ENCODE results near the gene FOXD1. TPM values are rescaled to one million over a fixed set of nuclear protein-coding genes. Genes with fewer than 3 reads are reported as not detected.

The FOXD1 gene
- total and polyA plus RNA-seq, 2 of the 8 experiments (the other 6 are each of a cell fraction or from before 2014, with no cell fraction given), result 0.11 to 1.1 TPM

GRCh38 chr5:73434907-73435306 is 13.7 kb downstream of the FOXD1 start:
- Histone ChIP-seq H2BK15ac (ENCODE audit: low read length) (no peak overlapping the region), H3K23me2 (ENCODE audit: low read depth, low read length) (peaks cover 6% of the 10 kb centered on the region; the same call in 1 of the 2 replicates), H3K36me3 (ENCODE audit: control insufficient read depth in 2 of 4, insufficient read depth in 4 of 4, low read length in 3 of 4) (no peaks in the 10 kb centered on the region; a peak in 1 of 8 replicates), H2BK5ac (ENCODE audit: low read depth, low read length) (no peak overlapping the region), H2BK120ac (replicated peaks; ENCODE audit: low read depth, low read length) (no peak overlapping the region), H3K56ac (replicated peaks; ENCODE audit: insufficient read length, low read depth, low read length) (no peak overlapping the region), H4K5ac (ENCODE audit: insufficient read length, low read depth, low read length) (no peak overlapping the region), H4K20me1 (replicated peaks in 1 of 2; ENCODE audit: control insufficient read depth in 1 of 2, insufficient read depth in 2 of 2, low read length in 2 of 2) (peaks cover 3 to 4% of the 10 kb centered on the region in 2 experiments), H4K91ac (replicated peaks; ENCODE audit: insufficient read length, low read length) (no peak overlapping the region), H2BK12ac (ENCODE audit: low read depth, low read length) (no peak overlapping the region), H3K4me1 (replicated peaks in 1 of 4; ENCODE audit: control insufficient read depth in 3 of 4, insufficient read depth in 4 of 4, low read length in 3 of 4) (peaks cover 0 to 4% (median 4%) of the 10 kb centered on the region in 4 experiments; a peak in 5 of 7 replicates), H3K4me3 (ENCODE audit: extremely low read depth in 1 of 4, insufficient read depth in 2 of 4, low read depth in 3 of 4, low read length in 4 of 4) (no peak overlapping the region), H3K79me1 (ENCODE audit: low read depth, low read length) (no peaks in the 10 kb centered on the region), H3K23ac (ENCODE audit: insufficient read length) (no peak overlapping the region), H3K18ac (ENCODE audit: extremely low read depth, low read length) (no peak overlapping the region), H2AK5ac (ENCODE audit: low read depth, low read length) (no peak overlapping the region), H2BK20ac (ENCODE audit: low read length) (no peak overlapping the region), H3K79me2 (ENCODE audit: control insufficient read depth in 1 of 2, insufficient read depth in 2 of 2, low read length in 2 of 2) (no peaks in the 10 kb centered on the region), H2AFZ (ENCODE audit: low read length) (no peak overlapping the region), H3K4ac (replicated peaks; ENCODE audit: insufficient read length, low read depth, low read length) (no peak overlapping the region), H3K14ac (ENCODE audit: insufficient read length) (no peak overlapping the region), H4K8ac (ENCODE audit: extremely low read depth, insufficient read depth, low read length) (no peak overlapping the region), H3K27ac (ENCODE audit: low read depth, low read length) (no peak overlapping the region), H3K4me2 (ENCODE audit: insufficient read depth in 1 of 2, low read depth in 2 of 2, low read length in 2 of 2) (no peak overlapping the region), H3K9me3 (ENCODE audit: insufficient read depth in 2 of 2, low read depth in 1 of 2, low read length in 1 of 2) (peaks cover 0 to 2% of the 10 kb centered on the region in 2 experiments; a peak in 1 of 4 replicates), H3K27me3 (replicated peaks in 1 of 4; ENCODE audit: control insufficient read depth in 3 of 4, extremely low read depth in 1 of 4, insufficient read depth in 3 of 4, low read length in 3 of 4) (peaks cover 51 to 74% (median 63%) of the 10 kb centered on the region in 4 experiments), H3K9ac (replicated peaks in 1 of 4; ENCODE audit: extremely low read depth in 1 of 4, low read depth in 3 of 4, low read length in 3 of 4) (no peak overlapping the region)
- CTCF ChIA-PET (ENCODE audit: partially characterized antibody), result interaction anchor here (1.0 to 2.2 kb wide), 2 partner anchors 13 to 16 kb away, joined by 3 to 9 read pairs; no protein-coding TSS in a partner anchor
- POLR2A ChIA-PET (ENCODE audit: partially characterized antibody), result interaction anchor here (0.6 kb wide), 1 partner anchor 31 kb away, joined by 3 read pairs; no protein-coding TSS in a partner anchor
- DNase-seq (ENCODE audit: low read depth in 1 of 2, low spot score in 2 of 2) (no peak), FAIRE-seq (no peak)
- WGBS, 2 experiments (ENCODE audit: extremely low coverage in 1 of 2, insufficient coverage in 1 of 2, insufficient read length in 1 of 2, insufficient replicate concordance in 2 of 2, low coverage in 1 of 2, low lambda C conversion rate in 2 of 2, missing lambda C conversion rate in 1 of 2), result 11% methylated on average over 1 of the region's 1 CpG; no CpG with 5 or more reads in 1 of the 2 experiments
- TF ChIP-seq TAF1 (IDR thresholded peaks at IDR 0.05; ENCODE audit: low read depth, low read length) (no peak), TCF12 (IDR thresholded peaks at IDR 0.05; ENCODE audit: low read depth, low read length) (no peak), ATF2 (IDR thresholded peaks at IDR 0.05; ENCODE audit: low read length) (no peak), BACH1 (IDR thresholded peaks at IDR 0.05; ENCODE audit: low read length) (no peak), SIN3A (conservative IDR thresholded peaks at IDR 0.05 in 1 of 2, IDR thresholded peaks at IDR 0.05 in 1 of 2; ENCODE audit: low read depth in 1 of 2, low read length in 2 of 2) (no peak), CTBP2 (IDR thresholded peaks at IDR 0.05; ENCODE audit: borderline replicate concordance, insufficient read depth, insufficient read length, low read length) (no peak), BRCA1 (IDR thresholded peaks at IDR 0.05; ENCODE audit: low read depth, low read length) (no peak), SP1 (IDR thresholded peaks at IDR 0.05; ENCODE audit: low read depth, low read length) (no peak), GABPA (IDR thresholded peaks at IDR 0.05; ENCODE audit: borderline replicate concordance, insufficient read depth, low read length) (no peak), KDM5A (IDR thresholded peaks at IDR 0.05; ENCODE audit: low read length) (no peak)
- TF ChIP-seq, protein P1, sequence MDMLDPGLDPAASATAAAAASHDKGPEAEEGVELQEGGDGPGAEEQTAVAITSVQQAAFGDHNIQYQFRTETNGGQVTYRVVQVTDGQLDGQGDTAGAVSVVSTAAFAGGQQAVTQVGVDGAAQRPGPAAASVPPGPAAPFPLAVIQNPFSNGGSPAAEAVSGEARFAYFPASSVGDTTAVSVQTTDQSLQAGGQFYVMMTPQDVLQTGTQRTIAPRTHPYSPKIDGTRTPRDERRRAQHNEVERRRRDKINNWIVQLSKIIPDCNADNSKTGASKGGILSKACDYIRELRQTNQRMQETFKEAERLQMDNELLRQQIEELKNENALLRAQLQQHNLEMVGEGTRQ (IDR thresholded peaks at IDR 0.05; ENCODE audit: low read length), result no peak

Measured in H1 (cell line).